Fibroblast of the aortic adventitia (primary cell): Measurements from ENCODE around the gene POU1F1. TPM values are rescaled to one million over a fixed set of nuclear protein-coding genes. Genes with fewer than 3 reads are reported as not detected.

Experiments
- DNase-seq: peaks from one replicate; pipeline ENCODE4 v3.0.0-alpha.2; 2010; ENCODE audit warnings: low read depth
- H3K4me3 ChIP-seq: 2 replicates; pipeline ENCODE4 v1.5.1; 2011; ENCODE audit warnings: low read depth, mild to moderate bottlenecking, control low read depth, low read length, moderate library complexity
- CTCF ChIP-seq: IDR thresholded peaks from 2 replicates; pipeline ENCODE4 v1.5.1; 2011; ENCODE audit warnings: mild to moderate bottlenecking, low read length, control low read depth, inconsistent platforms; ENCODE audit not compliant: insufficient read depth
- small RNA-seq: library from RNA; depleted of rRNA; stranded (forward); fragments of <200 nt; gene quantifications from one replicate; pipeline ENCODE3, GENCODE V24; 2012
- total RNA-seq: library from RNA; depleted of rRNA; stranded (reverse); fragments of >200 nt; gene quantifications from 2 replicates; pipeline ENCODE4 v1.2.3, GENCODE V29; 2012; ENCODE audit warnings: low replicate concordance

Gene POU1F1
- total RNA-seq, 1 donor: not detected

DNA sequence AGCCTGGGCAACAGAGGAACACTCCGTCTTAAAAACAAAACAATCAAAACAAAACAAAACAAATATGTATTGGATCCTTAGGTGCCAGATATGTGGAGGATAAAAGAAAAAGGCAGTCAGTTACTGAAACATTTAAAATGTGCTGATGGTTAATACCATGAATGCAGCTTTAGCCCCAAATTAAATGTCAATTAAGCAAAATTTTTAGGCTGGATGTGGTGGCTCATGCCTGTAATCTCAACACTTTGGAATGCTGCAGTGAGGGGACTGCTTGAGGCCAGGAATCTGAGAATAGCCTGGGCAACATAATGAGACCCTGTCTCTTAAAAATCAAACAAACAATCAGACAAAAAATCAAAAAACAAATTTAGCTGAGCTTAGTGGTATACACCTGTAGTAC is 57.8 kb downstream of the POU1F1 start:
- no peak for DNase-seq
- H3K4me3 ChIP-seq: no peak overlapping the region
- TF ChIP-seq CTCF: no peak

Small RNA genes lying within 50 kb of the gene (small RNA-seq; reads per million reads assigned to genes)
- not detected for gene MIR4795

Other genes with a start within 250 kb of the POU1F1 start
- 48.1 and 60.5 TPM in 2 replicates for gene CHMP2B, start 49.3 kb downstream of the POU1F1 start, total RNA-seq